Esophagus squamous epithelium (tissue), 4 donors: ENCODE results near the gene ATP11A.

ENCODE experiments used
- CTCF ChIP-seq, 6 experiments: fragments of 450-650 bp in 4 of 6; fragments of 200-600 bp in 2 of 6; sonication (generic) in 2 of 6; IDR thresholded peaks; one replicate each; pipeline ENCODE4 v1.5.1; 2016 to 2019; ENCODE audit warnings: antibody characterized with exemption in 6 of 6, mild to moderate bottlenecking in 4 of 6, moderate library complexity in 4 of 6
- POLR2A ChIP-seq, 4 donors: fragments of 450-650 bp; IDR thresholded peaks; one replicate each; pipeline ENCODE4 v1.6.1; 2017; ENCODE audit warnings: antibody characterized with exemption in 4 of 4, mild to moderate bottlenecking in 4 of 4, moderate library complexity in 3 of 4

GRCh38 chr13:112647256-112647655 lies 42.6 kb upstream of the ATP11A start:
- TF ChIP-seq POLR2A (IDR thresholded peaks at IDR 0.05), result no peak
- no peak for TF ChIP-seq CTCF (IDR thresholded peaks at IDR 0.05)
